HAP-1 (cell line): Measurements from ENCODE around the gene PLXDC2.
A peak's percentile ranks its signal among the peaks of the same experiment; 100 is the strongest.

Experiments used
- DNase-seq, 2 experiments: peaks; one replicate each; pipeline ENCODE4 v3.0.0-alpha.2; 2016 to 2020; ENCODE audit warnings: low spot score in 2 of 2
- H3K27me3 ChIP-seq: fragments of 250-450 bp; sonication (Bioruptor Pico); 2 replicates; pipeline ENCODE4 v1.5.1; 2020; ENCODE audit warnings: low read depth, mild to moderate bottlenecking, moderate library complexity
- H3K36me3 ChIP-seq: fragments of 250-450 bp; sonication (Bioruptor Pico); replicated peaks from 2 replicates; pipeline ENCODE4 v1.5.1; 2020; ENCODE audit warnings: mild to moderate bottlenecking
- H3K4me1 ChIP-seq: fragments of 250-450 bp; sonication (Bioruptor Pico); 2 replicates; pipeline ENCODE4 v1.5.1; 2020; ENCODE audit warnings: mild to moderate bottlenecking
- H3K4me3 ChIP-seq: fragments of 250-450 bp; sonication (Bioruptor Pico); 2 replicates; pipeline ENCODE4 v1.5.1; 2020; ENCODE audit warnings: mild to moderate bottlenecking, moderate library complexity
- H3K9me3 ChIP-seq: fragments of 250-450 bp; sonication (Bioruptor Pico); 2 replicates; pipeline ENCODE4 v1.5.1; 2020; ENCODE audit warnings: mild to moderate bottlenecking, moderate library complexity
- in situ Hi-C: fragments of 300-500 bp; cut with MboI; formaldehyde crosslinking; loops from 3 replicates; pipeline ENCODE4 v1.14.3; 2020; ENCODE audit warnings: low sequenced_read_pairs, inconsistent platforms, mixed read lengths

The PLXDC2 gene

GRCh38 chr10:20232079-20232705 is 416.0 kb downstream of the PLXDC2 start:
- no peak overlapping the region for H3K4me3 ChIP-seq
- no peak for DNase-seq
- peaks cover 19% of the 10 kb centered on the region for H3K4me1 ChIP-seq
- H3K27me3 ChIP-seq = no peaks in the 10 kb centered on the region
- in situ Hi-C loops = no loop called here
- no peaks in the 10 kb centered on the region for H3K9me3 ChIP-seq
- no peaks in the 10 kb centered on the region for H3K36me3 ChIP-seq

- in situ Hi-C loops = no loop called here
- Histone ChIP-seq H3K4me1 (peaks cover 27% of the 10 kb centered on the region), H3K4me3 (no peak overlapping the region), H3K9me3 (no peaks in the 10 kb centered on the region), H3K27me3 (no peaks in the 10 kb centered on the region), H3K36me3 (no peaks in the 10 kb centered on the region)
- DNase-seq = peak; percentile 9 to 63
Observed at GRCh38 chr10:20233423-20233822, 417.2 kb downstream of the PLXDC2 start.

- in situ Hi-C loops = no loop called here
- H3K36me3 ChIP-seq = no peaks in the 10 kb centered on the region
Observed at GRCh38 chr10:20234579-20234978, 418.3 kb downstream of the PLXDC2 start.

GRCh38 chr10:20237091-20237570 is 420.9 kb downstream of the PLXDC2 start:
- peaks cover 18% of the 10 kb centered on the region for H3K4me1 ChIP-seq
- H3K9me3 ChIP-seq = no peaks in the 10 kb centered on the region
- no peaks in the 10 kb centered on the region for H3K36me3 ChIP-seq
- in situ Hi-C loops = no loop called here
- H3K27me3 ChIP-seq = no peaks in the 10 kb centered on the region
- H3K4me3 ChIP-seq = no peak overlapping the region
- DNase-seq = peak; percentile 35 to 98

More at GRCh38 chr10:20234579-20234978, 418.3 kb downstream of the PLXDC2 start:
- DNase-seq = no peak
- H3K27me3 ChIP-seq = no peaks in the 10 kb centered on the region
- no peak overlapping the region for H3K4me3 ChIP-seq
- no peaks in the 10 kb centered on the region for H3K9me3 ChIP-seq
- H3K4me1 ChIP-seq = peaks cover 25% of the 10 kb centered on the region

- Histone ChIP-seq H3K4me1 (peaks cover 18% of the 10 kb centered on the region), H3K9me3 (no peaks in the 10 kb centered on the region), H3K27me3 (no peaks in the 10 kb centered on the region), H3K4me3 (no peak overlapping the region), H3K36me3 (no peaks in the 10 kb centered on the region)
- DNase-seq = no peak
- in situ Hi-C loops = no loop called here
Observed at GRCh38 chr10:20237586-20237985, 421.4 kb downstream of the PLXDC2 start.

- no peak for DNase-seq
- no peaks in the 10 kb centered on the region for H3K36me3 ChIP-seq
- H3K27me3 ChIP-seq = no peaks in the 10 kb centered on the region
- in situ Hi-C loops = no loop called here
- no peak overlapping the region for H3K4me3 ChIP-seq
- no peaks in the 10 kb centered on the region for H3K9me3 ChIP-seq
- peaks cover 15% of the 10 kb centered on the region for H3K4me1 ChIP-seq
Observed at GRCh38 chr10:20240643-20241042, 424.4 kb downstream of the PLXDC2 start.

- Histone ChIP-seq H3K27me3 (no peaks in the 10 kb centered on the region), H3K4me3 (no peak overlapping the region), H3K4me1 (peaks cover 16% of the 10 kb centered on the region), H3K9me3 (no peaks in the 10 kb centered on the region), H3K36me3 (no peaks in the 10 kb centered on the region)
- DNase-seq = peak in 1 of 2 experiments; percentile 41
- in situ Hi-C loops = no loop called here
Observed at GRCh38 chr10:20247454-20247853, 431.2 kb downstream of the PLXDC2 start.

- H3K4me3 ChIP-seq = no peak overlapping the region
- DNase-seq = peak; percentile 47 to 89
- peaks cover 16% of the 10 kb centered on the region for H3K4me1 ChIP-seq
- no peaks in the 10 kb centered on the region for H3K36me3 ChIP-seq
- no peaks in the 10 kb centered on the region for H3K9me3 ChIP-seq
- H3K27me3 ChIP-seq = no peaks in the 10 kb centered on the region
- in situ Hi-C loops = no loop called here
Observed at GRCh38 chr10:20247891-20248708, 431.9 kb downstream of the PLXDC2 start.

- H3K27me3 ChIP-seq = no peaks in the 10 kb centered on the region
- H3K4me3 ChIP-seq = no peak overlapping the region
- no peaks in the 10 kb centered on the region for H3K9me3 ChIP-seq
- DNase-seq = no peak
- H3K4me1 ChIP-seq = peaks cover 6% of the 10 kb centered on the region
- in situ Hi-C loops = no loop called here
- no peaks in the 10 kb centered on the region for H3K36me3 ChIP-seq
Observed at GRCh38 chr10:20254078-20254477, 437.8 kb downstream of the PLXDC2 start.

- no peak for DNase-seq
- H3K36me3 ChIP-seq = no peaks in the 10 kb centered on the region
- peaks cover 6% of the 10 kb centered on the region for H3K4me1 ChIP-seq
- H3K9me3 ChIP-seq = no peaks in the 10 kb centered on the region
- in situ Hi-C loops = no loop called here
- no peak overlapping the region for H3K4me3 ChIP-seq
- no peaks in the 10 kb centered on the region for H3K27me3 ChIP-seq
Observed at GRCh38 chr10:20254497-20254896, 438.3 kb downstream of the PLXDC2 start.

GRCh38 chr10:20256969-20257368 is 440.7 kb downstream of the PLXDC2 start:
- Histone ChIP-seq H3K4me1 (peaks cover 6% of the 10 kb centered on the region), H3K9me3 (no peaks in the 10 kb centered on the region), H3K36me3 (no peaks in the 10 kb centered on the region), H3K27me3 (no peaks in the 10 kb centered on the region), H3K4me3 (no peak overlapping the region)
- in situ Hi-C loops = no loop called here
- no peak for DNase-seq

- peak in 1 of 2 experiments; percentile 59 for DNase-seq
- Histone ChIP-seq H3K4me1 (peaks cover 6% of the 10 kb centered on the region), H3K4me3 (no peak overlapping the region), H3K9me3 (no peaks in the 10 kb centered on the region), H3K27me3 (no peaks in the 10 kb centered on the region), H3K36me3 (no peaks in the 10 kb centered on the region)
- in situ Hi-C loops = no loop called here
Observed at GRCh38 chr10:20257422-20257821, 441.2 kb downstream of the PLXDC2 start.

- Histone ChIP-seq H3K9me3 (no peaks in the 10 kb centered on the region), H3K27me3 (no peaks in the 10 kb centered on the region), H3K4me3 (no peak overlapping the region), H3K4me1 (no peaks in the 10 kb centered on the region), H3K36me3 (no peaks in the 10 kb centered on the region)
- in situ Hi-C loops = no loop called here
- DNase-seq = no peak
Observed at GRCh38 chr10:20265146-20265545, 448.9 kb downstream of the PLXDC2 start.

GRCh38 chr10:20267734-20268133 is 451.5 kb downstream of the PLXDC2 start:
- DNase-seq = no peak
- in situ Hi-C loops = no loop called here
- Histone ChIP-seq H3K27me3 (no peaks in the 10 kb centered on the region), H3K4me1 (no peaks in the 10 kb centered on the region), H3K36me3 (no peaks in the 10 kb centered on the region), H3K9me3 (no peaks in the 10 kb centered on the region), H3K4me3 (no peak overlapping the region)
